NAMALWA (cell line): Measurements from ENCODE around the gene ARHGEF7.

ENCODE experiments used
- DNase-seq: peaks from one replicate; pipeline ENCODE4 v3.0.0-alpha.2; 2015; ENCODE audit warnings: low spot score

The ARHGEF7 gene

DNA sequence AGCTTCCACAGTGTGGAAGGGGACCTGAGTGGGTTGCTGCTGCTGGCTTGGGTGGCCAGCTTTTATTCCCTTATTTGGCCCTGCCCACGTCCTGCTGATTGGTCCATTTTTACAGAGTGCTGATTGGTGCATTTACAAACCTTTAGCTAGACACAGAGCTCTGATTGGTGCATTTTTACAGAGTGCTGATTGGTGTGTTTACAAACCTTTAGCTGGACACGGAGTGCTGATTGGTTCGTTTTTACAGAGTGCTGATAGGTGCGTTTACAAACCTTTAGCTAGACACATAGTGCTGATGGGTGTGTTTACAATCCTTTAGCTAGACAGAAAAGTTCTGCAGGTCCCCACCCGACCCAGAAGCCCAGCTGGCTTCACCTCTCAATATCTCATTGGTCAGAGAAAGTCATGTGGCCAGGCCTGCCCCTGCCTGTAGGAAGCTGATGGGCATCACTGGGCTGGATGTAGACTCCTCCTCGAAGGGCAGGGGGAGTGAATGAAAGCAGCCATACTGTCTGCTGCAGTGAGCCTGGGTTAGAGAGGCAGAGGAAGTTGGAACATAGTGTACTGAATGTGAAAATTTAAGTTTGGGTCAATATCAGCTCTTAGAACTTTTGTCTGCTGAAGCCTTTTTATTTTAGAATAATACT is 83.7 kb downstream of the ARHGEF7 start:
- DNase-seq, result peak; percentile 47

DNA sequence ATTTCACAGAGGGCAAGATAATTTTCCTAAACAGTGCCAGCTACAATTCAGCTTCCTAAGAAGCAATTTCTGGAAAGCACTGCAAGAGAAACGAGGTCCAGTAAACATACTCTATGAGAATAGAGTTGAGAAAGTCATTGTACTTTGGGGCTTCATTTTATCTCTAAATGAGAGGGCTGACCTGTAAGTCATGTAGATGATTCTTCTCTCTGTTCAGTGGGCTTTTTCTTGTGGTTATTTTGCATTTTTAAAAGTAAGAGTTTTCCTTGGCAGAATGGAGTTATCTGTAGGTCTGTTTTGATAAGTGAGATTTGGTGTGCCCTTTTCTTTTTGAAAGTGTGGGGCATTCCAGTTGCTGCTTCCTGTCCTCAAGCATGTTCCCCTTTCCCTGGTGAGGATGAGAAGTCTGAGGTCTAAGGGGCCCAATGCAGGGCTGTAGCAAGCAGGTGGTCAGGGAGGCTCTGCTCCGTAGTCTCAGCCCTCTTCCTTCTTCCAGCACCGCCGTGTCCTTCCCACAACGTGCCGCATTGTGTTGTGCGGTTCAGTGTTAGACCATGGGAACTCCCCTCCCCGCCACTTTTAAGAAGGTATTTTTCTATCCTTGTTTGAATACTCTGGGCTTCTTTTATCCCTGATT is 86.3 kb downstream of the ARHGEF7 start:
- peak; percentile 33 for DNase-seq

DNA sequence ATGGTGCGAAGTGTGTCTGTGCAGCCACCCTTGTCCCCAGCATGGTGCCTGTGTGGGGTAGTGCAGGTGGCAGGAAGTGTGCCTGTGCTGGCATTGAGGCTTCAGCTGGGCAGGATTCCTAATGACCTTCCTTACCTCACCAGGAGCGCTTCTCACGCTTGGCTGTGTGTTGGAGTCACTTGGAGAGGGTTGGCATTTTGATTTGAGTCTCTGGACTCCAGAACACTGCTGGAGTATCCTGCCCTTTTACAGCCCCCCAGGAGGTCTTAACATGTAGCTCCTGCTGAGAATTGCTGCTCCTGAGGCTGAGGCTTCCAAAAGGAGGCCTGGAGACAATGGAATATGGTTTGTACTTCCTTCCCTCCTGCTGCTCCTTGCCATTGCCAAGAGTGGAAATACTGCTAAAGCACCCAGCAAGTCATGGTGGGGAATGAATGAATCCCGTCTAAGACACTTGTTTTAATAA is 87.1 kb downstream of the ARHGEF7 start:
- DNase-seq, result peak; percentile 63

DNA sequence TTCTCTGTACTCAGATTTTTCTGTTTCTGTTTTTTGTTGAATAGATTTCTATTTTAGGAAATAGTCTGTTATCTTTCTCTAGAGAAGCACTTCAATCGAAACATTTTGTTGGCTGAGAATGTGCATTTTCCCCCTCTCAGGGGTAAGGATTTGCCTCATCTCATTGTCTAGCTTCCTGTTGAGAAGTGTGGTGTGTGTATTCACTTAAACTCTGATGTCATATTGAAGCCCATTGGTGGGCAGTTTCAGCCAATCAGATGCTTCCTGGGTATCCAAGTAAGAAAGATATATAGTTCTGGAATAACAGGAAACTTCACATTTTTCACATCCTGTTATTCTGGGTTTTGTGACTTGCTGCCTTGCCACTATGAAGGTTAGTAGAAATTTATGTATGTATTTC is 87.6 kb downstream of the ARHGEF7 start:
- peak; percentile 81 for DNase-seq

DNA sequence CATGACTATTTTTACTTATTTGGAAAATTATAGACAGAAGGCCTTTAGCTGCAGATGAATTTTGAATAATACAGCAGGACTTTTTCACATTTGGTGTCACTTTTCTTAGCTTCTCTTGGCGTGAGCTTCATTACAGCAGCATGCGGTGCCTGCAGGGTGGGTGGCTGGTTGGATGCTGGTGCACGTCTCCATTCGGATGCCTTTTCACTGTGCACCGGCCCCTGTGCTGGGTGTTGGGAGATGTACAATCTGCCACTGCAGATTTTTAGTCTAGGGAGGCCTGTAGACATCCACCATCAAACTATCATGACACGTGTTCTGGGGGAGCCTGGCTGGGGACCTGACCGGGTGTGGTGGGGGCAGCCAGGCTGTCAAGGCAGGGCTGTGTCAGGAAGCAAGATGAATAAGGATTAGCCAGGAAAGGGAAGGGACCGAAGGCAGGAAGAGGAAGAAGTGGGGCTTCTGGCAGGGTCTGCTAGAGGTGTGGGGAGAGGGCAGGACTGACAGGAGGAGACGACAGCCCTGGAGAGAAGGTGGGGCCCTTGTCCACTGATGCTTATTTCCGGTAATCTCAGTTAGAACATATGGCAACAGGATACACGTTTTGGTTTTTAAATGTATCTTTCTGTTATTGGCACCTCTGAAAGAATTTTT is 88.8 kb downstream of the ARHGEF7 start:
- peak; percentile 75 for DNase-seq

DNA sequence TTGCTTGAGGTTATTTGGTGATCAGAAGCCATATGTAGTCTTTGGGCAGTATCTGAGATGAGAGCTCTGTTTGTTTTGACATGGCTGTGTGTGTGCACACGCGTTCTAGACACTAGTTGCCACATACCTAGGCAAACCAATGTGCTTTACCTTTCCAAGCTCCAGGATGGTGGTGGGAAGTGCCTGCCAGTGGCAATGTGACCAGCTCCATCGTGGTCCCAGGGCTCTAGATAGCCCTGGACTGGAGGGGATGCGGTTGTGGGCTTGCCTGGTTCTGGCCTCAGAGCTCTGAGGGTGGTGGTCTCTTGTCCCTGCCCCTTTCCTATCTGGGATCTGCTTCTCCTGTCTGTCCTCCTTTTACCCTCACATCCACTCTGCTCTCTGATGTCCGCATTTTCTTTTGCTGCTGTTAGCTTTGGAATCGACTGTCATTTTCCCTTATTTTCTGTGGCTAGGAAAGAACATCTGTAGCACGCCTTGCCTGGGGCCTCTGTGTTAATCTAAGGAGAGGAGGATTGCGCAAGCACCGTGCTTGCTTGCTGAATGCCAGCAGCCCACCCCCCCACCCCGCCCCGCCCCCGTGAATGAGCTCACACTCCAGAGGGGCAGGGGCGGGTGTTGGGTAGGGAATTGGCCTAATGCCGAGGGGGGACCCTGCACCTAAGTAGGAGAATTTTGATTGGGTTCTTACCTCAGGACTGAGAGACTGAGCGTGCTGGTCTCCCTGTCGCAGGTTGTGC is 89.5 kb downstream of the ARHGEF7 start:
- no peak for DNase-seq

DNA sequence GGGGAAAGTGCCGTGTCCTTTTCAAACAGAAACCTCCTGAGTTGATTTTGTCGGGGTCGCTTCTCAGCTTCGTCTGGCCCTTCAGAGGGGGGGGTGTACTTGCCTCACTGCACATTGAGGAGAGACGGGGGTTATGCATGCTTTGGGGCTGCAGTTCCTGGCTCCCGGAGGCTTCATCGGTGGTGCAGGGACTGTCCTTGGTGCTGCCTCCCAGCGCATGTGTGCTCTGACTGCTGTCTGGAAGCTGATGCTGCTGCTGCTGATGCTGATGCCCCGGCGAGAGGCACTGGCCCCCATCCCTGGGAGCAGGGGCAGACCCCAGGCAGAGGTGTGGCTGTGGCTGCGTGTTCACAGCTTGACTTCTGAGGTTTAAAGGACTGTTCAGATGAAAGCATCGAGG is 91.0 kb downstream of the ARHGEF7 start:
- DNase-seq, result no peak

DNA sequence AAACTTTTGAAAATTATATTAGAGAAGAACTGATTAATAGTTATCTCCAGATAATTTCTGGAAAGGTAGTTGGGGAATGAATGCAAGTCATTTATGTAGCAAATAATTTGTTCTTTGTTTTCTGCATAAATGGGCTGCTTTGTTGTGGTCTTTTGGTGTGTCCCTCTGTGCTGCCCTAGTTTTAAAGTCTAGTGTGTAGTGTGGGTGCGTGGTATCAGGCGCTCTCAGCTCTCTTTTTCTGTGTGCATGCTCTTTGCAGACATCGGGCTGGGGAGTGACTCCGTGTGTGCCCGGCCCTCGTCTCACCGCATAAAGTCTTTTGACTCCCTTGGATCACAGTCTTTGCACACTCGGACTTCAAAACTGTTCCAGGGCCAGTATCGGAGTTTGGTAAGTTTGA is 94.5 kb downstream of the ARHGEF7 start:
- DNase-seq, result no peak

DNA sequence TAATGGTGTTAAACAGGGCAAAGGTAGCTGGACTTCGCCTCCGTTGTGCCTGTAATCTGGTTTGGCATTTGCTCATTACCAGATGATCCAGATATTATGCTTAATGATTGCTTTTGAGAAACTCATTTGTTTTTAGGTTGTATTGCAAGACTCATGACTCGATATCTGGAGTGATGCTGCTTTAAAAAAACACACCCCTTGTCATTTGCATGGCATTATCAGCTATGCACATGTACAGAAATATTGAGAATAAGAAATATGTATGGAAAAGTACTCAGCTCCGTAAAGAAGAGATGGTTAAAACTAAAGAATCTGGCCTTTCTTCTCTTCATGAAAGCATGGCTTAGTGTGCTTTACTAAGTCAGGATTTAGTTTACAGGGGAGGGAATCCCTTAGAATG is 95.0 kb downstream of the ARHGEF7 start:
- DNase-seq, result no peak

DNA sequence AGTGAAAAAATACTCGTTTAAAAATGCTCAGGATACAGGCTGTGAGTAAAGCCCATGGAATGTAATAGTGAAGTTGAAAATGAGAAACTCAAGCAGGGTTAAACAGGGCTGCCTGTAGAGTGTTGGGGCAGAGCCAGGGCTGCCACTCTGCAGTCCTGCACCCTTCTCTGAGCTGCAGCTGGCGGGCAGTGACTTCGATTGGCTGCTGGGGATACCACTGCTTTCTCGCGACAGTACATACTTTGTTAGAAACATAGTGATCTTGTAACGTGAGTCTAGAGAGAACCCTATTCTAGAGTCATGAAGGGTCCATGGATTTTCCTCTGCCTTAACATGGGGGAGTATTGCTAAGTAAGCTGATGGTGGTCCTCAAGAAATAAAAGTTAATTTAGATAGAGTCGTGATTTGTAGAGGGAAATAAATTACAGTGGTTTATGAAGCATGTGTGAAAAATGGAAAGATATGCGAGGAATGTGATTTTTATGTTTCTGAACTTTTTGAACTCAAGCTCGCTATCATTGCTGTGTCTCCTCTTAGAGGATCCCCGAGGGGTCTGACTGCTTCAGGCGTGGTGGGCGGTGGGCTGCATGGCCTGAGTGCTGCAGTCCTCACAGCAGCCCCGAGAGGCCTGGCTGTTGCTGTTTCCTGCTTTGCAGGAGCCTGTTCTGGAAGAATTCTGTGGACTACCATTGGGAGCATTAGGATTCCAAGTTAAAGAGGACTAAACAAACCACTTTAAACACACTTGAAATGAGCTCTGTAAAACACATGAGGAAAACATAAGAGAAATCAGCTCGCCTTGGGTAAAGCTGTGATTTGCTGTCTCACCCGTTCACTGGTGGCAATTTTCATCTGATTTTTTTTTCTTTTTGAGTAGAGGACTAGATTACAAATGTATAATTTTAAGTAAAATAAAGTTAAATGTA is 95.7 kb downstream of the ARHGEF7 start:
- DNase-seq, result no peak

DNA sequence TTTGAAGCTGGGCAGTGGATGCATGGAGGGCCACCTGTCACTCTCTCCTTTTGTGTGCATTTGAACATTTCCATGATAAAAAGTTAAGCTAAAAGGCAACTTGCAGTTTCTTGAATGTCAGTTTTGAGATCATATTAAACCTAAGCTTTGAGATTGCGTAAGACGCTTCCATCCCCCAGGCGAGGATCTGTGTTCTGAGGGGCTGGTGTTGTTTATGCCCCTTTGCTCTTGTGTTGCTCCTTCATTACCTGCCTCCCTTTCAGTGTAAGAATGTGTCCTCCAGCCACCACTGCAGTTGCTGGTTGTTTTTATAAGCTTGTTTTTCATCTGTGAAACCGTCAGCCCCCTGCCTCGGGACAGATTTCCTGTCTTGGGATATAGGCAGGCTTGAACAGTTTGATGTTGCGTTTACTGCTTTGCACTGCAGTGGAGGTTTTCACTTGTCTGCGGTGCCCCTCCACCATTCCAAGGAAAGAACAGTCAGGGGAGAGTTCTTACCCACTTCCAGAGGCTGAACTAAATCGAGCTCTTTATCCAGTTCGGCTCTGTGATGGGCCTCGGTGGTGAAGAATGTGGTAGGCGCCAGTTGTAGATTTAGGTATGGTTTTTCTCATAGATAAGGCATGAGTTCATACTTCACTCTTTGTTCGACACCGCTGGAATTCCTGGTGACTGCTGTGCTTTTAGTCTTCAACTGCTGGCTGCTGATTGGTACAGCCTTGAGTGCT is 96.8 kb downstream of the ARHGEF7 start:
- no peak for DNase-seq

DNA sequence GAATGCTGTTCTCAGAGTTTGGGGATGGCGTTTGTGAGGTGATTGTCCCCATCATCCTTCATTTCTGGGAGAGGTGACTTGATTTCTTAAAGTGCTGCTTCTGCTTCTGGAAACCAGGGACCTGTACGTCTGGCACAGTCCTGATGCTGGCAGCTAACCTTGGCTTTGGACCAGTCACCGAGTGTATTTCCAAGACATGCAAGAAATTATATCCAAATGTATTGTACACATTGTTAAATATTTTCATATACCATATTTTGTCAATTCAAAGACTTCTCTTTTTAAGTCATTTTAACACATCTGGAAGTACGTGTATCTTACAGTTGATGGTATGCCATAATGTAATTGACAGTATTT is 97.4 kb downstream of the ARHGEF7 start:
- no peak for DNase-seq

DNA sequence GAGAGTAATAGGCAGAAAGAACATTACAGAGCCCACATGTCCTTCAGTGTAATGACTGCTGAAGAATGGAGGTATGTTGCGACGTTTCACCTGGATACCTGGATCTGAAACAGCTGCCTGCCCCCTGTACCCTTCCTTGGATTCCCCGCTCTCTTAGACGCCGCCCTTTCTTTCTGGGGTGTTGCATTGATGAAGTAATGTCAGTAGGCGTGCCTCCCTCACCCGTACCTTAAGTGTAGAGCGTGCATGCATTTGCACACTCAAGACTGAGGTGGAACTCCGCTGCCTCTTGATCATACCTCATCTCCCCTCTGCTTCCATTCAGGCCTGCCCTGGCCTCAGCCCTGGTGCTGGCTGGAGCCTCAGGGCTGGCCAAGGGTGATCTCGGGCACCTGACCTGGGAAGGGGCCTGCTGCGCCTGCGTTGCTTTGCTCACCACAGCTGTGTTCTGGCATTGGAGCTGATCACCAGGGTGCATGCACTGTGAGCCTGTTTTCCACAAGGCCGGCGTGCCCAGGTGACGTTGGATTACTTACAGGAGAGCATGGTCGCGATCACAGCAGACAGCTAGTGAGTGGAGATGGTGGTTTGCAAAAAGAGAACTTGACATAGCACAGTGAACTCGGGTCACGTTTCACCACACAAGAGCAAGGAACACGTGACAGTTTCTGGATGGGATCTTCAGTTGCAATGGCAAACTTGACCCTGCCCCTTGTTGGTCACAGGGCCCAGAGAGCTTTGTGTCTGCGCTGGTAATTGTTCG is 99.0 kb downstream of the ARHGEF7 start:
- peak; percentile 61 for DNase-seq

DNA sequence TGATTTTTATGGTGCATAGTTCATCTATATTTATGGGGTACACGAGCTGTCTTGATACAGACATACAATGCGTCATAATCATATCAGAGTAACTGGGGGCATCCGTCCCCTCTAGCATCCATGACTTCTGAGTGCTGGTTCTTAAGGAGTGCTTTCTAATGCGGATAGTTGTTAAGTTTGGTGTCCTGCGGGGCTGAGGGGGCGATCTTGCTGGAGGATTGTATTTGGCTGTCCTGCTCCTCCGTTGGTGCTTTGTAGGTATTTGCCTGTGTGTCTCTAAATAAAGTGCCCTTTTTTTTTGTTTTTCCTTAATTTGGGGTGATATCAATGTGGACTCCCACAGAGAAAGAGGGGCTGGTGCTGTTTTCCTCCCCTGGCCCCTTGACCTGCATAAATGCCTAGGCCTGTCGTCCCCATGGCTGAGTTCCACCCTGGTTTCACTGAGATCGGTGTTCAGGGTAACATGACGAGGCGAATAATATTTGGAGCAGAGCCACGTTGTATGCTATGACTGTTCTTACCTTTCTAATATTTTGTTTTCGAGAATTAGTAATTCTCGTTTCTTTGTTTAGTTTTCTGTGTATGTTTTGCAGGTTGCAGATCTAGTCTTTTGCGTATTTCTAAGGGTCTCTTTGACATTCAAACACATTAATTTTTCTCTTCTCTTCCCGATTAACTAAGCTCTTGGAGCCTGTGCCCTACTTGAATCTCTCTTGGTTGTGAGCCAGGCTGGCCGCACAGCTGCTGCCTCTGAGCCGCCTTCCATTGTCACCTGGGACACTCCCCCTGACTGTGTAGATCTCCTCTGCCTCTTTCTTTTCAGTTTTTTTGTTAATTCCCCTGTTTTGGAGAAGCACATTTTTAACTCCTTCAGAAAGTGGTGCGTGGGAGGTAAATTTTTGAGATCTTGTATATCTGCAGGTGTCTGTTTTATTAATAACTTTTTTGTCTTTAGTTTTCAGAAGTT is 100.3 kb downstream of the ARHGEF7 start:
- no peak for DNase-seq

DNA sequence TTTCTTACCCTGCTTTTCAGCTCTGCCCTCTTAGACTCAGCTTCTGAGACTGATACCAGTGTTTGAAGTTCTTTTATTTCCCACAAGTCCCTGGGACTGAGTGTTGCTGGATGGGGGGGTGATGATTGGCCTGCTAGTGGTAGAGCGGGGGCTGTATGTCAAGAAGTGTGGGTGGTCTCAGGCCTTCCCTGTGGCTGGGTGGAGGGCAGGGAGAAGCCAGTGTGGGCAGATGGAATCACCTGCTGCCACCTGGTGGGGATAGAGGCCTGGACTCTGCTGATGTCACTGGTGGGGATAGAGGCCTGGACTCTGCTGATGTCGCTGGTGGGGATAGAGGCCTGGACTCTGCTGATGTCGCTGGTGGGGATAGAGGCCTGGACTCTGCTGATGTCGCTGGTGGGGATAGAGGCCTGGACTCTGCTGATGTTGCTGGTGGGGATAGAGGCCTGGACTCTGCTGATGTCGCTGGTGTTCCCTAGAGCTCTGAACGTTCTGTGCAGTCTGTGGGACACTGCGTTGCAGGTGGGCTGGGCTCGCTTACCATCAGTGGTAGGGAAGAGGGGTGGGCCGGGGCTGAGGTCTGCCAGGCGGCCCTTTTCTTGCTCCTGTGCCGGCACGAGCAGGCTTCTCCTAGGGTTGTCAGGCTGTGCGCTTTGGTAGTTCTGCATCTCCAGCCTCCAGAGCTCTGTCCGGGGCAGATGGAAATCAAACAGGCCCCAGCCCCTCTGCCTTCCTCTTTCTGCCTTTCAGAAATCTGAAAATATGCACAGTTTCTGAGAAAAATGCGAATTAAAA is 101.3 kb downstream of the ARHGEF7 start:
- DNase-seq, result peak; percentile 64

DNA sequence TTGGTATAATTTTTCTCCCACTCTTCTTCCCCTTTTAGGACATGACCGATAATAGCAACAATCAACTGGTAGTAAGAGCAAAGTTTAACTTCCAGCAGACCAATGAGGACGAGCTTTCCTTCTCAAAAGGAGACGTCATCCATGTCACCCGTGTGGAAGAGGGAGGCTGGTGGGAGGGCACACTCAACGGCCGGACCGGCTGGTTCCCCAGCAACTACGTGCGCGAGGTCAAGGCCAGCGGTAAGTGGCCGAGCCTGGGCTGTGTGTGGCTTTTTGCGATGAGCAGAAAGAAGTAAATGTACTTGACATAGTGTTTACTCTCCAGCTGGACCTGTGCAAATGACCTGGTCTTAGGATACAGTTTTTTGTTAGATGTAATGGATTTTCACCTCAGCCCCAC is 102.5 kb downstream of the ARHGEF7 start:
- DNase-seq, result no peak

DNA sequence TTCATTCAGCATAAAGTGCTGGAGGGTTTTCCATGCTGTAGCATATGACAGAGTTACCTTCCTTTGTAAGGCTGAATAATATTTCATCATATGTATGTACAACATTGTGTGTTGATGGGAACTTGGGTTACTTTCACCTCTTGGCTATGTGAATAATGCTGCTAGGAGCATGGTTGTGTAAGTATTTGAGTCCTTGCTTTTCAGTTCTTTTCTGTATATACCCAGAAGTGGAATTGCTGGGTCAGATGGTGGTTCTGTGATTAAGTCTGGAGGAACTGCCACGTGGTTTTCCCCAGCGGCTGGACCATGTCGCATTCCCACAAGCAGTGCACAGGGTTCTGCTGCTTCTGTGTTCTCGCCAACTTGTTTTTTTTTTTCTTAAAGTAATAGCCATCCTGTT is 104.2 kb downstream of the ARHGEF7 start:
- no peak for DNase-seq

DNA sequence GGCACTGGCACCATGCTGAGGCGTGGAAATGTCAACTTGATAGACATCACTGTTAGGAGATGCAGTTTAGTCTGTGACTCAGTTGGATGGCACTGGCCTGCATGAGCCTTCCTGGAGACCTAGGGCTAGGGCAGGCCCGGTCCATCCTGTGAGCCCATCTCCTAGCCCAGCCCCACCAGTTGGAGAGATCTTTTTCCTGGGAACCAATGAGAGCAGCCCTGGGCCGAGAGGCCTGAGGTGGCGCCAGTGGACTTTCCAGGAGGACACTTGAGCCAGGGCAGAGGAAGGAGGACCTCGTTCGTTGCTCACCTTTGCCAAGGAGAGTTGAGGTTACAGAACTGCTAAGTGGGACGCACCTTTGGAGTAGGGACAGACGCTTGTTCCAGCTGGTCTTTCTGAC is 104.8 kb downstream of the ARHGEF7 start:
- no peak for DNase-seq
